Endodermal cell (in vitro differentiated cells): ENCODE data around the gene CLGN. TPM values are rescaled to one million over a fixed set of nuclear protein-coding genes. Genes with fewer than 3 reads are reported as not detected.

Experiments used
- DNase-seq: peaks from one replicate; pipeline ENCODE4 v3.0.0-alpha.2; 2017
- H3K27ac ChIP-seq: 2 replicates; pipeline ENCODE4 v1.5.1; 2013; ENCODE audit warnings: mild to moderate bottlenecking, low read depth, low read length, moderate library complexity
- H3K27me3 ChIP-seq: 2 replicates; pipeline ENCODE4 v1.6.1; 2013; ENCODE audit warnings: mild to moderate bottlenecking, low read length, moderate library complexity; ENCODE audit not compliant: insufficient read depth, control insufficient read depth, poor library complexity, severe bottlenecking
- H3K36me3 ChIP-seq: 2 replicates; pipeline ENCODE4 v1.7.0; 2013; ENCODE audit warnings: mild to moderate bottlenecking, low read length, moderate library complexity; ENCODE audit not compliant: control insufficient read depth, insufficient read depth
- H3K4me1 ChIP-seq: one replicate; pipeline ENCODE4 v1.7.0; 2013; ENCODE audit warnings: low read length; ENCODE audit not compliant: control insufficient read depth, insufficient read depth
- H3K4me3 ChIP-seq: 2 replicates; pipeline ENCODE4 v1.5.1; 2013; ENCODE audit warnings: mild to moderate bottlenecking, low read length, moderate library complexity
- H3K9ac ChIP-seq: 2 replicates; pipeline ENCODE4 v1.6.1; 2013; ENCODE audit warnings: mild to moderate bottlenecking, low read length, moderate library complexity; ENCODE audit not compliant: poor library complexity, severe bottlenecking; ENCODE audit errors: extremely low read depth
- H3K9me3 ChIP-seq: 2 replicates; pipeline ENCODE4 v1.6.1; 2013; ENCODE audit warnings: mild to moderate bottlenecking, low read length, moderate library complexity; ENCODE audit not compliant: control insufficient read depth
- H3K27ac Mint-ChIP-seq: 2 replicates; pipeline ENCODE4 v1.8.0; 2020; ENCODE audit warnings: mixed read lengths
- H3K27me3 Mint-ChIP-seq: 2 replicates; pipeline ENCODE4 v1.8.0; 2021; ENCODE audit warnings: mild to moderate bottlenecking, mixed read lengths; ENCODE audit not compliant: insufficient read depth
- H3K36me3 Mint-ChIP-seq: 2 replicates; pipeline ENCODE4 v1.8.0; 2020; ENCODE audit warnings: low read depth, mixed read lengths
- H3K4me1 Mint-ChIP-seq: 2 replicates; pipeline ENCODE4 v1.8.0; 2020; ENCODE audit warnings: mixed read lengths
- H3K4me3 Mint-ChIP-seq: 2 replicates; pipeline ENCODE4 v1.8.0; 2020; ENCODE audit warnings: mild to moderate bottlenecking, moderate library complexity, mixed read lengths
- H3K9me3 Mint-ChIP-seq: 2 replicates; pipeline ENCODE4 v1.8.0; 2020; ENCODE audit warnings: mild to moderate bottlenecking, mixed read lengths
- CTCF ChIP-seq: fragments of 200-600 bp; sonication (generic); conservative IDR thresholded peaks from 2 replicates; pipeline ENCODE4 v1.5.0; 2021; ENCODE audit warnings: antibody characterized with exemption, mild to moderate bottlenecking
- WGBS, 2 experiments: methylation state at CpG; one replicate each; pipeline versions ENCODE4 v1.1.5 to v1.1.7; 2013; ENCODE audit warnings: missing lambda C conversion rate in 2 of 2, mixed read lengths in 1 of 2; ENCODE audit not compliant: insufficient coverage in 1 of 2, insufficient read length in 1 of 2; 5-methylcytosine and 5-hydroxymethylcytosine counted together
- total RNA-seq, 2 donors: library from RNA; stranded (reverse); fragmentation: NEBNext Ultra II Directional in 1 of 2; extraction: Animal tissue kit (Norgen Biotek cat#: 25700) in 1 of 2; gene quantifications; 2 replicates in 1 of 2; 3 replicates in 1 of 2; pipeline ENCODE4 v1.2.1, GENCODE V29; 2021

Gene CLGN
- total RNA-seq, 2 donors from 2014 or later = 3.8 to 4.6 TPM

GRCh38 chr4:140408974-140409373 lies 18.5 kb downstream of the CLGN start:
- H3K27ac Mint-ChIP-seq = no peak overlapping the region

GRCh38 chr4:140406292-140406691 lies 21.2 kb downstream of the CLGN start:
- H3K27me3 ChIP-seq = no peaks in the 10 kb centered on the region
- TF ChIP-seq CTCF = no peak
- Mint-ChIP-seq H3K27ac (no peak overlapping the region), H3K4me3 (no peak overlapping the region), H3K4me1 (peaks cover under 1% of the 10 kb centered on the region), H3K27me3 (no peaks in the 10 kb centered on the region), H3K36me3 (no peaks in the 10 kb centered on the region), H3K9me3 (no peaks in the 10 kb centered on the region)
- no peaks in the 10 kb centered on the region for H3K4me1 ChIP-seq
- no peaks in the 10 kb centered on the region for H3K36me3 ChIP-seq
- H3K9ac ChIP-seq = no peak overlapping the region
- H3K9me3 ChIP-seq = no peaks in the 10 kb centered on the region
- no peak for DNase-seq
- H3K27ac ChIP-seq = no peak overlapping the region
- H3K4me3 ChIP-seq = no peak overlapping the region

More at GRCh38 chr4:140408974-140409373, 18.5 kb downstream of the CLGN start:
- Mint-ChIP-seq H3K4me3 (no peak overlapping the region), H3K4me1 (peaks cover 7% of the 10 kb centered on the region), H3K36me3 (no peaks in the 10 kb centered on the region), H3K9me3 (peaks cover 6% of the 10 kb centered on the region), H3K27me3 (no peaks in the 10 kb centered on the region)
- DNase-seq = no peak
- no peaks in the 10 kb centered on the region for H3K4me1 ChIP-seq
- H3K27ac ChIP-seq = no peak overlapping the region
- no CpG with 5 or more reads among the region's 1 CpG for WGBS, 2 experiments
- no peaks in the 10 kb centered on the region for H3K36me3 ChIP-seq
- no peaks in the 10 kb centered on the region for H3K27me3 ChIP-seq
- TF ChIP-seq CTCF = no peak
- H3K9ac ChIP-seq = no peak overlapping the region
- H3K9me3 ChIP-seq = no peaks in the 10 kb centered on the region
- no peak overlapping the region for H3K4me3 ChIP-seq

- no peak overlapping the region for H3K4me3 Mint-ChIP-seq
- H3K9ac ChIP-seq = no peak overlapping the region
- WGBS, 2 experiments = 84% methylated on average over 2 of the region's 2 CpGs; no CpG with 5 or more reads in 1 of the 2 experiments
- DNase-seq = no peak
- no peaks in the 10 kb centered on the region for H3K9me3 Mint-ChIP-seq
- H3K36me3 Mint-ChIP-seq = no peaks in the 10 kb centered on the region
- no peaks in the 10 kb centered on the region for H3K27me3 ChIP-seq
- peaks cover 5% of the 10 kb centered on the region for H3K4me1 ChIP-seq
- no peak overlapping the region for H3K4me3 ChIP-seq
- no peaks in the 10 kb centered on the region for H3K36me3 ChIP-seq
- no peaks in the 10 kb centered on the region for H3K9me3 ChIP-seq
- no peaks in the 10 kb centered on the region for H3K27me3 Mint-ChIP-seq
- no peak overlapping the region for H3K27ac Mint-ChIP-seq
- no peak for TF ChIP-seq CTCF
- H3K4me1 Mint-ChIP-seq = no peaks in the 10 kb centered on the region
- no peak overlapping the region for H3K27ac ChIP-seq
Measured at GRCh38 chr4:140400111-140400510, 27.3 kb downstream of the CLGN start.
